Renal cortex interstitium (tissue), 11 donors: ENCODE data around the gene YRDC. TPM values are rescaled to one million over a fixed set of nuclear protein-coding genes. Genes with fewer than 3 reads are reported as not detected.

Source experiments
- DNase-seq, 11 donors: peaks; one replicate each; pipeline ENCODE4 v3.0.0-alpha.2; 2013; ENCODE audit warnings: low read depth in 9 of 11, low spot score in 4 of 11; ENCODE audit errors: extremely low read depth in 1 of 11
- polyA plus RNA-seq, 3 donors: library from polyadenylated mRNA; unstranded; fragments of 120-200 nt; gene quantifications; one replicate each; pipeline ENCODE4 v1.2.1, GENCODE V29; 2013; ENCODE audit not compliant: insufficient read length in 3 of 3

YRDC gene
- polyA plus RNA-seq, 3 donors = 11.8 to 14.8 (median 12.6) TPM

DNA sequence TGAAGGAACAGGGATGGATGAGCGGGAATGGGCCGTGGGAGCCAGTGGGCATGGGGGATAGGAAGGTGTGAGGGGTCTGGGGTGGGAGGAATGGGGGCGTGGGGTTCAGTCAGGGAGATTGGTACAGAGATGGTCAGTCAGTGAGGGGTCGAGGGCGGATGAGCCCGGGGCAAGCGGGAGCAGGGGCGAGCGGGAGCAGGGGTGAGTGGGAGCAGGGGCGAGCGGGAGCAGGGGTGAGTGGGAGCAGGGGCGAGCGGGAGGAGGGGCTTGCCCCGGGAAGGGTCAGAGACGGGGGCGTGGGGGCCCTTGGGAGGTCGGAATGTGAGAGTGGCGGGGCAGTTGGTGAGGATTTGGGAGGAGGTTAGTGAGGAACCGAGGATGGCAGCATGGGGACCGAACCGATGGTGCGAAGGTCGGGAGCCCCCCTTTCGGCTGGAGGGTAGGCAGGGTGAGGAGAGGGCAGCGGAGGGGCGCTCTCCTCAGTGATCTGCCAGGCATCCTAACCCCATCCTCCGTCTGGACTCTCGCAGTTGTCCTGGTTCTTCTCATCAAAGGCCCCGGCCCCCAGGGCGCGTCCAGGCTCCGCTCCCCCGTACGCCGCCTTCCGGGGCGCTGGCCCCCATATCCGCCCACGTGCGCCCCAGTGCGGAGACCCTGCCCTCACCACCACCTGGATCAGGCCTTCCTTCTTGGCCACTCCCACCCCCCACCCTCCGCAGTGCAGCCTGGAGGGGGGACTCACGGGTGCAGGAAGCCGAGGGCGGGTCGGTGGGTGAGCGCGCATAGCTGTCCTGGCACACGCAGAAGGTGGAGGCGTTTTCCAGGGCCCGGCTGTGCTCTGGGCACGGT is 54.3 kb downstream of the YRDC start:
- DNase-seq = no peak

Other genes with a start within 250 kb of the YRDC start
- gene GNL2, start 212.3 kb downstream of the YRDC start, polyA plus RNA-seq = 10 to 100 TPM; 66.2 to 84.1 (median 74.9) TPM
- gene RSPO1, start 173.3 kb downstream of the YRDC start, polyA plus RNA-seq = 1 to 10 TPM; 4.8 to 8.6 (median 8.3) TPM
- gene CDCA8, start 115.7 kb downstream of the YRDC start, polyA plus RNA-seq = 10 to 100 TPM; 12.5 to 21.8 (median 21.3) TPM
- under 1 TPM; 0.10 to 0.36 (median 0.14) TPM for gene EPHA10, start 43.1 kb downstream of the YRDC start, polyA plus RNA-seq
- gene MANEAL, start 14.4 kb downstream of the YRDC start, polyA plus RNA-seq = 1 to 10 TPM; 2.8 to 4.7 (median 3.8) TPM
- gene C1orf122, start 418 bp downstream of the YRDC start, polyA plus RNA-seq = 10 to 100 TPM; 19.3 to 32.5 (median 30.8) TPM
- gene MTF1, start 51.4 kb upstream of the YRDC start, polyA plus RNA-seq = 1 to 10 TPM; 7.8 to 9.4 (median 8.9) TPM
- gene INPP5B, start 138.8 kb upstream of the YRDC start, polyA plus RNA-seq = 10 to 100 TPM; 16.4 to 20.3 (median 17.9) TPM
- gene SF3A3, start 181.8 kb upstream of the YRDC start, polyA plus RNA-seq = 100 to 1,000 TPM in 2 of 3 donors, 10 to 100 TPM in 1; 90.5 to 111 (median 108) TPM
- 10 to 100 TPM; 17.3 to 21.2 (median 18.9) TPM for gene FHL3, start 197.3 kb upstream of the YRDC start, polyA plus RNA-seq
- 10 to 100 TPM; 37.1 to 44.5 (median 42.3) TPM for gene UTP11, start 204.5 kb upstream of the YRDC start, polyA plus RNA-seq
- gene POU3F1, start 238.6 kb upstream of the YRDC start, polyA plus RNA-seq = 1 to 10 TPM in 1 of 3 donors, under 1 TPM in 2; 0.79 to 1.7 (median 0.91) TPM